Stimulated activated naive CD4-positive, alpha-beta T cell (primary cell): ENCODE data around the gene C11orf54.
"Not testable (repeated sequence)": the region's sequence is repeated elsewhere in the genome, so short reads cannot be mapped to it uniquely, and the experiment has no call there.

ENCODE experiments used
- DNase-seq, 6 experiments: peaks; one replicate each; lab custom pipeline; 2025; lab: John Stamatoyannopoulos, UW

C11orf54 gene

DNA sequence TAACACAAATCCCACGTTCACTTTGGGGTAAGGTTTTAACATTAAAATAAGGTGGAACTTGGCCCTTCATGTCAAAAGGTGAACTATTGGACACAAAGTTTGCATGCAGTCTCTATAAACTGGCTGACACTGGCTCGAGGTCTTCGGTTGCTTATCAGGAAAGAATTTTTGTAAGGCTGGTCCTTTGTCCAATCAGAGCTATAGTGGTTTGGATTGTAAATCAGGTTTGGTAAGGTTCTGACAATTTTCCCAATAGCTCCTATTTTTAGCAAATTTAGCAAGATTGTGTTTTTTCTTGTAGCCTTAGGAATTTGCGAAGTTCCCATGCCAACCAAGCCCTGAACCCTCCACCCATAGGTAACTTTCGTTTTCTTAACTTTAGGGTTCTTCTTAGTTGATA, 25.0 kb downstream of the C11orf54 start:
- DNase-seq: no peak

DNA sequence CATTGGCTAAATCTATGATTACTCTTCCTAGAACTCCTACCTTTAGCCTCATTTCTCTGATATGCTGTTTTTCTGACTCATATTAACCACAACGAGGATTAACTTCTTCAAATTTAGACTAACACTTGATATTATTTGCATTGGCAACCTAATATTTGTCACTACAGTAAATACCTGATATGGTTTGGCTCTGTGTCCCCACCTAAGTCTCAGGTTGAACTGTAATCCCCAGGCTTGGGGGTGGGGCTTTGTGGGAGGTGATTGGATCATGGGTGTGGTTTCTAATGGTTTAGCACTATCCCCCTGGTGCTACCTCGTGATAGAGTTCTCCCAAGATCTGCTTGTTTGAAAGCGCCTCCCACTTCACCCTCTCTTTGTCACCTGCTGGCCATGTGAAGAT, 25.5 kb downstream of the C11orf54 start:
- DNase-seq: no peak

GRCh38 chr11:93770160-93770559, 28.7 kb downstream of the C11orf54 start:
- DNase-seq: no peak

GRCh38 chr11:93772123-93772522, 30.7 kb downstream of the C11orf54 start:
- DNase-seq: no peak

- no peak for DNase-seq
Observed at GRCh38 chr11:93773045-93773477, 31.6 kb downstream of the C11orf54 start.

GRCh38 chr11:93773601-93774200, 32.2 kb downstream of the C11orf54 start:
- no peak for DNase-seq

DNA sequence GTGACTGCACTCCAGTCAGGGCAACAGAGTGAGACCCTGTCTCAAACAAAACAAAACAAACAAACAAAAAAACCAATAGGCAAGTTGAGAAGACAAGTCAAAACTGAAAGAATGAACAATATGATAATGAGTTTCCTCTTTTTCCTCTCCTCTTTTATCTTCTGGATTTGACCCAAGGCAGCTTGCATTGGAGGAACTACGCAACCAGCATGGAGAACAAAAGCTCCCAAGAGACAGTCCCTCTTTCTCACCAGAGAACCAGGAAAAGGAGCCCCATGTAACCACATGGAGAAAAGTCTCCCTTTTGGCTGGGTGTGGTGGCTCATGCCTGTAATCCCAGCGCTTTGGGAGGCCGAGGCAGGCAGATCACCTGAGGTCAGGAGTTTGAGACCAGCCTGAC, 33.1 kb downstream of the C11orf54 start:
- not testable (repeated sequence) for DNase-seq

DNA sequence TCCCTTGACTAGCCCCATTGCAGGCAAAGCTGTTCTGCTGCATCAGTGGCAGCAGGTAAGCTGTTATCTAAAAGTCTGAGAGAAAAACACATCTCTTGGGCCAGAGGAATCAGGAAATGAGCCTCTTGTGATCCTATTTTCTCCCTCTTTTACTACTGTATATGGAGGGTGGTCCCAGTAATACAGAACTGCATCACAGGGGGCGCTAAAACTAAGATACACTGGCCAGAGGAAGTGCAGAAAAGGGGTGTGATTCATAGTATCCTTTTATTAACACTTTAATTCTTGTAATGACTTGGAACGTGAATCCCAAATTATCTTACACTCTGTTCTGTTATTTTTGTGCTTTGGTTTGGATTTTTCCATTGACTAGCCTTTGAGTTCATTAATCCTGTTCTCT, 33.8 kb downstream of the C11orf54 start:
- DNase-seq: no peak

DNA sequence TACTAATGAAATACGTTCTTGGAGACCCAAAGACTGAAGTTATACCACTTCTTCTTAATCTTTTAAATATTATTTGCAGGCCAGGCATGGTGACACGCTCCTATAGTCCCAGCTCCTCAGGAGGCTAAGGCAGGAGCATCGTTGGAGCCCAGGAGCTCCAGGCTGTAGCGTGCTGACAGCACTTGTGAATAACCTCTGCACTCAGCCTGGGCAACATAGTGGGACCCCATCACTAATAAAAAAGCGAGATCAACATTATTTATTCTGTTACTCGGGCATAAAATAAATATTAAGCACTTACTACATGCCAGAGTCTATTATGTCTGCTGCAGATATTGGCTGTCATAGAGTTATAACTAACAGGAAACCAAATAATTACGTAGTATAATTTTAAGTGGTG, 41.9 kb downstream of the C11orf54 start:
- DNase-seq: no peak

- no peak for DNase-seq
Observed at GRCh38 chr11:93783765-93784144, 42.3 kb downstream of the C11orf54 start.

DNA sequence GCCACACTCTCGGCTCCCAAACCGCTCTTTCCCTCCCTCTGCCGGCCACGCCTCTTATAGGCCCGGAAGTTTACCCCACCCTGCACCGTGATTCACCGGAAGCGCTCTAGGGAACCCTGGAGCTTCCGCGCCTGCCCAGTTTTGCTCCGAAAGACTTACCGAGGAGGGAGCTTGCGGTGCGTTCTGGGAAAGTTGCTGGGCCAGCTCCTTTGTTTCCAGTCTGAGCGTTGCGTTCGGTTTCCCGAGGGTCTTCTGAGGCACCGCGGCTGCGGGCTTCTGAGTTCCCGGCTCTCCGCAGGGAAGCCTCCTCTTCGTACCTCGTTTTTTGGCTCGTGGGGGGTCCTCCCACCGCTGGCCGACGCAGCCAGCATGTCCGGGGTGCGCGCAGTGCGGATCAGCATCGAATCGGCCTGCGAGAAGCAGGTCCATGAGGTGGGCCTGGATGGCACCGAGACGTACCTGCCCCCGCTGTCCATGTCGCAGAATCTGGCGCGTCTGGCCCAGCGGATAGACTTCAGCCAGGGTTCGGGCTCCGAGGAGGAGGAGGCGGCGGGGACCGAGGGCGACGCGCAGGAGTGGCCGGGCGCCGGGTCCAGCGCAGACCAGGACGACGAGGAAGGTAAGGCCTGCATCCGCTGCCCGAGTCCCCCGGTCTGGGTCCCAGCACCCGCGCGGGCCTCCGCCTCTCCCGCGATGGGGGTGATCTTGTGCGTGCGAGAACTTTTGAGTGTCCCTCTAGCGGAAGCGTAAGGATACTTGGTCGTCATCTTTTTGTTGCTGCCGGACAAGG, 42.9 kb downstream of the C11orf54 start, which contains the start of gene MED17:
TSS of gene MED17 (plus strand) at position 138 of the 790 bp plus-strand sequence. CDS start at position 370, 232 bp downstream.
- DNase-seq: peak; percentile 76 to 84 (median 82)

GRCh38 chr11:93784935-93785360, 43.5 kb downstream of the C11orf54 start:
- DNase-seq: no peak

DNA sequence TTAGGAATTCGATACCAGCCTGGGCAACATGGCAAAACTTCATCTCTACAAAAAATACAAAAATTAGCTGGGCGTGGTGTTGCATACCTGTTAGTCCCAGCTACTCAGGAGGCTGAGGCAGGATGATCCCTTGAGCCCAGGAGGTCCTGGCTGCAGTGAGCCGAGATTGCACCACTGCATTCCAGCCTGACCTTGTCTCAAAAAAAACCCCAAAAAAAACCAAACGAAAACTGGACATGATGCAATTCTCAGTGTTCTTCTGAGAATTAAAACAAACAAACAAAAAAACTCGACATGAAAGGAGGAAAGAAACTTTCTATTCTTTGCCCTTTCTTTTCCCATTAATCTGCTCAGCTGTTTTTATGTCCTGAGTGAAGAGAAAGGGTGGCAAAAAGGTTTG, 50.0 kb downstream of the C11orf54 start:
- no peak for DNase-seq

GRCh38 chr11:93796441-93797231, 55.2 kb downstream of the C11orf54 start:
- DNase-seq: no peak

- no peak for DNase-seq
Observed at GRCh38 chr11:93801366-93801765, 59.9 kb downstream of the C11orf54 start.

GRCh38 chr11:93804879-93805278, 63.4 kb downstream of the C11orf54 start:
- no peak for DNase-seq

GRCh38 chr11:93807980-93808379, 66.5 kb downstream of the C11orf54 start:
- DNase-seq: no peak

DNA sequence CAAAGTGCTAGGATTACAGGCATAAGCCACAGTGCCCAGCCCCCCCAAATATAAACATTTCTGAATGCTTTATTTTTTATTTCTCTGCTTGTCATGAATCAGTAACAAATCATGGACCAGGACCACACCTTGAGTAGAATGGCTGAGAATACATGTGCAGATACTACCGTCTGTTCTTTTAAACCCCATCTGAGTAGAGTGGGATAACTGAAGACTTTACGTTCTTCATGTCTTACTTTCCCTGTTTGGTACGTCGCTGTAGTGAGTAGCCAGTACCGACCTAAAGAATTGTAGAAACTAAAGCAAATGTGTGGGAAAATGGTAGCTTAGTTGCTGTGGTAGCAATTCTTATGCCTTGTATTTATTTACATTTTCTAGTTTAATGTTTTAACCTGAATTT, 72.5 kb downstream of the C11orf54 start:
- no peak for DNase-seq
